SK-N-SH (cell line): ENCODE data around the gene SLC25A33. TPM values are rescaled to one million over a fixed set of nuclear protein-coding genes. Genes with fewer than 3 reads are reported as not detected.

Source experiments
- CTCF ChIA-PET: fragments of 300-600, 350-600 bp; formaldehyde crosslinking; extraction: SDS; loops from one replicate; lab custom pipeline; 2021; lab: Yijun Ruan, JAX
- POLR2A ChIA-PET: fragments of 350-600 bp; sonication (Branson Sonifier 250); formaldehyde crosslinking; extraction: SDS; loops from one replicate; lab custom pipeline; 2020; ENCODE audit warnings: antibody characterized with exemption, inconsistent platforms; lab: Yijun Ruan, JAX
- DNase-seq: peaks from one replicate; pipeline ENCODE4 v3.0.0; 2012
- H2AFZ ChIP-seq: fragments of 200-600 bp; sonication (generic); 2 replicates; pipeline ENCODE4 v1.8.1; 2016; ENCODE audit warnings: antibody characterized with exemption, mild to moderate bottlenecking, low read depth
- H3F3A ChIP-seq: fragments of 200-600 bp; sonication (generic); replicated peaks from 2 replicates; pipeline ENCODE3; 2016; ENCODE audit warnings: antibody characterized with exemption, mild to moderate bottlenecking; ENCODE audit not compliant: insufficient read depth
- H3K27ac ChIP-seq, 2 experiments: fragments of 200-500 bp in 1 of 2; fragments of 200-600 bp in 1 of 2; sonication (Bioruptor generic) in 1 of 2; sonication (generic), shearing (Covaris generic) in 1 of 2; 2 replicates each; pipeline versions ENCODE4 v1.5.1 to v1.6.1; 2014 to 2016; ENCODE audit warnings: low read depth in 2 of 2, inconsistent platforms in 1 of 2, low read length in 1 of 2, mild to moderate bottlenecking in 1 of 2, mixed read lengths in 1 of 2
- H3K27me3 ChIP-seq: fragments of 200-600 bp; sonication (generic), shearing (Covaris generic); 2 replicates; pipeline ENCODE4 v1.6.1; 2016; ENCODE audit warnings: mixed run types; ENCODE audit not compliant: insufficient read depth
- H3K36me3 ChIP-seq, 2 experiments: fragments of 200-500 bp in 1 of 2; fragments of 200-600 bp in 1 of 2; sonication (Bioruptor generic) in 1 of 2; sonication (generic) in 1 of 2; replicated peaks in 1 of 2; 2 replicates each; pipeline versions ENCODE3 to v1.5.1; 2014 to 2016; ENCODE audit warnings: low read length in 1 of 2, mild to moderate bottlenecking in 1 of 2; ENCODE audit not compliant: insufficient read depth in 2 of 2, control insufficient read depth in 1 of 2
- H3K4me1 ChIP-seq, 2 experiments: fragments of 200-500 bp in 1 of 2; fragments of 200-600 bp in 1 of 2; sonication (Bioruptor generic) in 1 of 2; sonication (generic), shearing (Covaris generic) in 1 of 2; 2 replicates each; pipeline versions ENCODE4 v1.5.1 to v1.6.1; 2014 to 2016; ENCODE audit warnings: low read depth in 1 of 2, low read length in 1 of 2, mixed run types in 1 of 2; ENCODE audit not compliant: insufficient read depth in 2 of 2, control insufficient read depth in 1 of 2
- H3K4me2 ChIP-seq: fragments of 200-600 bp; sonication (generic), shearing (Covaris generic); 2 replicates; pipeline ENCODE4 v1.6.1; 2017; ENCODE audit warnings: mixed run types
- H3K4me3 ChIP-seq, 2 experiments: fragments of 200-500 bp in 1 of 2; fragments of 200-600 bp in 1 of 2; sonication (Bioruptor generic) in 1 of 2; sonication (generic), shearing (Covaris generic) in 1 of 2; 2 replicates each; pipeline versions ENCODE4 v1.5.1 to v1.8.1; 2014 to 2016; ENCODE audit warnings: low read depth in 2 of 2, inconsistent platforms in 1 of 2, low read length in 1 of 2, mild to moderate bottlenecking in 1 of 2, mixed read lengths in 1 of 2, moderate library complexity in 1 of 2
- H3K79me2 ChIP-seq: fragments of 200-600 bp; sonication (generic); 2 replicates; pipeline ENCODE4 v1.8.1; 2017; ENCODE audit warnings: mild to moderate bottlenecking; ENCODE audit not compliant: insufficient read depth
- H3K9ac ChIP-seq: fragments of 200-600 bp; sonication (generic); 2 replicates; pipeline ENCODE4 v1.6.1; 2017; ENCODE audit warnings: mixed run types
- H3K9me2 ChIP-seq: fragments of 200-600 bp; sonication (generic); 2 replicates; pipeline ENCODE4 v1.6.1; 2017; ENCODE audit warnings: mixed run types
- H3K9me3 ChIP-seq: fragments of 200-600 bp; sonication (generic); 2 replicates; pipeline ENCODE4 v1.6.1; 2017; ENCODE audit warnings: mixed run types, mild to moderate bottlenecking, moderate library complexity
- H4K20me1 ChIP-seq: fragments of 200-600 bp; sonication (generic); 2 replicates; pipeline ENCODE4 v1.6.1; 2017; ENCODE audit warnings: mild to moderate bottlenecking, mixed run types; ENCODE audit not compliant: insufficient read depth
- ELF1 ChIP-seq: IDR thresholded peaks from 2 replicates; pipeline ENCODE4 v1.4.0; 2012
- EP300 ChIP-seq, 2 experiments: IDR thresholded peaks; 2 replicates each; pipeline versions ENCODE4 v1.4.0 to v1.6.1; 2012; ENCODE audit warnings: borderline replicate concordance in 1 of 2, low read depth in 1 of 2, low read length in 1 of 2
- EZH2phosphoT487 ChIP-seq: fragments of 200-600 bp; sonication (generic); IDR thresholded peaks from 2 replicates; pipeline ENCODE4 v1.6.1; 2017; ENCODE audit warnings: low read depth, mixed run types, mild to moderate bottlenecking, antibody characterized with exemption, moderate library complexity, borderline replicate concordance
- GABPA ChIP-seq: IDR thresholded peaks from 2 replicates; pipeline ENCODE4 v1.4.0; 2012; ENCODE audit warnings: low read depth, mild to moderate bottlenecking
- GATA2 ChIP-seq: sonication (generic); formaldehyde crosslinking; IDR thresholded peaks from 2 replicates; pipeline ENCODE4 v1.5.0; 2020; ENCODE audit warnings: mild to moderate bottlenecking, missing genetic modification reagents
- MEF2A ChIP-seq: IDR thresholded peaks from 2 replicates; pipeline ENCODE4 v1.4.0; 2012; ENCODE audit warnings: low read depth, borderline replicate concordance
- NFIC ChIP-seq: IDR thresholded peaks from 2 replicates; pipeline ENCODE4 v1.4.0; 2012; ENCODE audit warnings: borderline replicate concordance
- NRF1 ChIP-seq: IDR thresholded peaks from 2 replicates; pipeline ENCODE4 v1.6.1; 2012; ENCODE audit warnings: low read depth, mild to moderate bottlenecking, low read length
- PBX3 ChIP-seq: IDR thresholded peaks from 2 replicates; pipeline ENCODE4; 2012
- POLR2AphosphoS5 ChIP-seq: IDR thresholded peaks from 2 replicates; pipeline ENCODE4 v1.6.1; 2012; ENCODE audit warnings: low read depth, low read length
- RAD21 ChIP-seq: IDR thresholded peaks from 2 replicates; pipeline ENCODE4 v1.6.1; 2012; ENCODE audit warnings: mild to moderate bottlenecking, low read length
- RCOR1 ChIP-seq: fragments of 150-350 bp; IDR thresholded peaks from 2 replicates; pipeline ENCODE4 v1.6.1; 2017; ENCODE audit warnings: antibody characterized with exemption, low read length
- RXRA ChIP-seq: IDR thresholded peaks from 2 replicates; pipeline ENCODE4 v1.4.0; 2012; ENCODE audit warnings: low read depth, mild to moderate bottlenecking, borderline replicate concordance
- TAF1 ChIP-seq: IDR thresholded peaks from 2 replicates; pipeline ENCODE4 v1.6.1; 2012; ENCODE audit warnings: low read depth, mild to moderate bottlenecking, low read length, moderate library complexity, borderline replicate concordance
- TCF12 ChIP-seq: IDR thresholded peaks from 2 replicates; pipeline ENCODE4 v1.4.0; 2012
- USF2 ChIP-seq: fragments of 150-350 bp; IDR thresholded peaks from 2 replicates; pipeline ENCODE4 v1.6.1; 2017; ENCODE audit warnings: antibody characterized with exemption, low read length, low read depth, borderline replicate concordance
- YY1 ChIP-seq: IDR thresholded peaks from 2 replicates; pipeline ENCODE4 v1.4.0; 2012; ENCODE audit warnings: low read depth, mild to moderate bottlenecking
- WGBS: methylation state at CpG from one replicate; pipeline ENCODE4 v1.1.6; 2017; ENCODE audit warnings: low lambda C conversion rate; 5-methylcytosine and 5-hydroxymethylcytosine counted together
- polyA plus RNA-seq, 3 experiments: library from polyadenylated mRNA; depleted of rRNA; stranded (reverse); fragments of >200 nt; gene quantifications; 2 replicates each; pipeline ENCODE4 v1.2.3, GENCODE V29; 2012
- TF ChIP-seq, protein P1 (sequence below): IDR thresholded peaks from 2 replicates; pipeline ENCODE4 v1.4.0; 2012; ENCODE audit warnings: low read depth, borderline replicate concordance
- TF ChIP-seq, protein P2 (sequence below): IDR thresholded peaks from 2 replicates; pipeline ENCODE4 v1.4.0; 2012; ENCODE audit warnings: low read depth
- TF ChIP-seq, protein P3 (sequence below): fragments of 200-600 bp; sonication (generic); IDR thresholded peaks from 2 replicates; pipeline ENCODE4 v1.6.1; 2017; ENCODE audit warnings: antibody characterized with exemption, mild to moderate bottlenecking, moderate library complexity

SLC25A33 gene
- polyA plus RNA-seq, 1 of the 3 experiments (the other 2 are of a cell fraction): 4.8 TPM

GRCh38 chr1:9551984-9552383, 12.7 kb downstream of the SLC25A33 start:
- ChIA-PET POLR2A (no interaction called here), CTCF (no interaction called here)
- no peaks in the 10 kb centered on the region for H3K9me2 ChIP-seq
- H3K27me3 ChIP-seq: no peaks in the 10 kb centered on the region
- no peaks in the 10 kb centered on the region for H3K9me3 ChIP-seq
- TF ChIP-seq, protein P1, sequence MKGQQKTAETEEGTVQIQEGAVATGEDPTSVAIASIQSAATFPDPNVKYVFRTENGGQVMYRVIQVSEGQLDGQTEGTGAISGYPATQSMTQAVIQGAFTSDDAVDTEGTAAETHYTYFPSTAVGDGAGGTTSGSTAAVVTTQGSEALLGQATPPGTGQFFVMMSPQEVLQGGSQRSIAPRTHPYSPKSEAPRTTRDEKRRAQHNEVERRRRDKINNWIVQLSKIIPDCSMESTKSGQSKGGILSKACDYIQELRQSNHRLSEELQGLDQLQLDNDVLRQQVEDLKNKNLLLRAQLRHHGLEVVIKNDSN: no peak
- no peak for TF ChIP-seq EP300 (IDR thresholded peaks at IDR 0.05; ENCODE audit: borderline replicate concordance in 1 of 2, low read depth in 1 of 2, low read length in 1 of 2)
- TF ChIP-seq, protein P2, sequence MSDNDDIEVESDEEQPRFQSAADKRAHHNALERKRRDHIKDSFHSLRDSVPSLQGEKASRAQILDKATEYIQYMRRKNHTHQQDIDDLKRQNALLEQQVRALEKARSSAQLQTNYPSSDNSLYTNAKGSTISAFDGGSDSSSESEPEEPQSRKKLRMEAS: no peak
- no peak for TF ChIP-seq TAF1
- TF ChIP-seq POLR2AphosphoS5: no peak
- TF ChIP-seq MEF2A: no peak
- TF ChIP-seq GABPA: no peak
- TF ChIP-seq GATA2 (CRISPR knock-in tag): no peak
- TF ChIP-seq TCF12: no peak
- no peak for TF ChIP-seq YY1
- TF ChIP-seq RXRA: no peak
- TF ChIP-seq NRF1: no peak
- TF ChIP-seq USF2: no peak
- no peak for TF ChIP-seq PBX3
- no peak for TF ChIP-seq NFIC
- TF ChIP-seq RCOR1: no peak
- no peak for TF ChIP-seq RAD21
- no peak for TF ChIP-seq EZH2phosphoT487
- TF ChIP-seq, protein P3, sequence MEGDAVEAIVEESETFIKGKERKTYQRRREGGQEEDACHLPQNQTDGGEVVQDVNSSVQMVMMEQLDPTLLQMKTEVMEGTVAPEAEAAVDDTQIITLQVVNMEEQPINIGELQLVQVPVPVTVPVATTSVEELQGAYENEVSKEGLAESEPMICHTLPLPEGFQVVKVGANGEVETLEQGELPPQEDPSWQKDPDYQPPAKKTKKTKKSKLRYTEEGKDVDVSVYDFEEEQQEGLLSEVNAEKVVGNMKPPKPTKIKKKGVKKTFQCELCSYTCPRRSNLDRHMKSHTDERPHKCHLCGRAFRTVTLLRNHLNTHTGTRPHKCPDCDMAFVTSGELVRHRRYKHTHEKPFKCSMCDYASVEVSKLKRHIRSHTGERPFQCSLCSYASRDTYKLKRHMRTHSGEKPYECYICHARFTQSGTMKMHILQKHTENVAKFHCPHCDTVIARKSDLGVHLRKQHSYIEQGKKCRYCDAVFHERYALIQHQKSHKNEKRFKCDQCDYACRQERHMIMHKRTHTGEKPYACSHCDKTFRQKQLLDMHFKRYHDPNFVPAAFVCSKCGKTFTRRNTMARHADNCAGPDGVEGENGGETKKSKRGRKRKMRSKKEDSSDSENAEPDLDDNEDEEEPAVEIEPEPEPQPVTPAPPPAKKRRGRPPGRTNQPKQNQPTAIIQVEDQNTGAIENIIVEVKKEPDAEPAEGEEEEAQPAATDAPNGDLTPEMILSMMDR: no peak
- TF ChIP-seq ELF1: no peak
- no peaks in the 10 kb centered on the region for H3F3A ChIP-seq
- no peak overlapping the region for H2AFZ ChIP-seq
- H3K36me3 ChIP-seq: peaks cover 0 to 8% of the 10 kb centered on the region in 2 experiments
- WGBS: 91% methylated on average over 1 of the region's 1 CpG
- no peak overlapping the region for H3K4me3 ChIP-seq
- no peak for DNase-seq
- H3K79me2 ChIP-seq: peaks cover 57% of the 10 kb centered on the region
- H3K4me1 ChIP-seq: peaks cover 0 to 3% of the 10 kb centered on the region in 2 experiments; a peak in 1 of 4 replicates
- no peak overlapping the region for H3K9ac ChIP-seq
- no peak overlapping the region for H3K4me2 ChIP-seq
- 0 out of 2 replicates have a peak, but pooled peaks cover 9% of the 10 kb centered on the region for H4K20me1 ChIP-seq
- no peak overlapping the region for H3K27ac ChIP-seq
